Measurements from ENCODE around the gene ACOT4. TPM values are rescaled to one million over a fixed set of nuclear protein-coding genes. Genes with fewer than 3 reads are reported as not detected.

The ACOT4 gene
- total RNA-seq, 2 donors from 2014 or later: 1.3 to 1.8 TPM

DNA sequence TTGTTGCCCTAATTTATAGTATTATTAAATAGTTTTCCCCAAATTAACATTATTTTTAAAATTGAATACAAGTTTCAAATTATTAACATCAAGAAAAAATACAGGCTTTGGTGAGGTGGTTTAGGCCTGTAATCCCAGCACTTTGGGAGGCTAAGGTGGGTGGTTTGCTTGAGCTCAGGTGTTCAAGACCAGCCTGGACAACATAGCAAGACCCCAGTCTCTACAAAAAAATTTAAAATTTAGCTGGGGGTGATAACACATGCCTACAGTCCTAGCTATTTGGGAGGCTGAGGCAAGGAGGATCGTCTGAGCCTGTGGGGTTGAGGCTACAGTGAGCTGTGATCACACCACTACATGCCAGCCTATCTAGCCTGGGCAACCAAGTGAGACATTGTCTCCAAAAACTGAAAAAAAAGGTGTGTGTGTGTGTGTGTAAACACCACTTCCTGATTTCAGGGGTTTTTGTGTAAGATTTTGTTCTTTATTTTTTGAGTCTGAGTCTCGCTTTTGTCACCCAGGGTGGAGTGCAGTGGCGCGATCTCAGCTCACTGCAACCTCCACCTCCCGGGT, 49.2 kb downstream of the ACOT4 start:
- H3K27me3 ChIP-seq (replicated peaks; ENCODE audit: insufficient read depth): no peaks in the 10 kb centered on the region
- no peaks in the 10 kb centered on the region for H3K9me3 ChIP-seq
- H3K27ac ChIP-seq: no peak overlapping the region
- no peak overlapping the region for H3K4me3 ChIP-seq
- ATAC-seq (ENCODE audit: insufficient number of reproducible peaks, low FRiP score, low read depth) (no peak), DNase-seq (ENCODE audit: low spot score) (no peak)
- H3K4me1 ChIP-seq (ENCODE audit: control insufficient read depth in 1 of 2, low read depth in 2 of 2): peaks cover 9 to 16% of the 10 kb centered on the region in 2 donors
- TF ChIP-seq, protein P1, sequence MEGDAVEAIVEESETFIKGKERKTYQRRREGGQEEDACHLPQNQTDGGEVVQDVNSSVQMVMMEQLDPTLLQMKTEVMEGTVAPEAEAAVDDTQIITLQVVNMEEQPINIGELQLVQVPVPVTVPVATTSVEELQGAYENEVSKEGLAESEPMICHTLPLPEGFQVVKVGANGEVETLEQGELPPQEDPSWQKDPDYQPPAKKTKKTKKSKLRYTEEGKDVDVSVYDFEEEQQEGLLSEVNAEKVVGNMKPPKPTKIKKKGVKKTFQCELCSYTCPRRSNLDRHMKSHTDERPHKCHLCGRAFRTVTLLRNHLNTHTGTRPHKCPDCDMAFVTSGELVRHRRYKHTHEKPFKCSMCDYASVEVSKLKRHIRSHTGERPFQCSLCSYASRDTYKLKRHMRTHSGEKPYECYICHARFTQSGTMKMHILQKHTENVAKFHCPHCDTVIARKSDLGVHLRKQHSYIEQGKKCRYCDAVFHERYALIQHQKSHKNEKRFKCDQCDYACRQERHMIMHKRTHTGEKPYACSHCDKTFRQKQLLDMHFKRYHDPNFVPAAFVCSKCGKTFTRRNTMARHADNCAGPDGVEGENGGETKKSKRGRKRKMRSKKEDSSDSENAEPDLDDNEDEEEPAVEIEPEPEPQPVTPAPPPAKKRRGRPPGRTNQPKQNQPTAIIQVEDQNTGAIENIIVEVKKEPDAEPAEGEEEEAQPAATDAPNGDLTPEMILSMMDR (IDR thresholded peaks at IDR 0.05): no peak
- no peaks in the 10 kb centered on the region for H3K36me3 ChIP-seq

DNA sequence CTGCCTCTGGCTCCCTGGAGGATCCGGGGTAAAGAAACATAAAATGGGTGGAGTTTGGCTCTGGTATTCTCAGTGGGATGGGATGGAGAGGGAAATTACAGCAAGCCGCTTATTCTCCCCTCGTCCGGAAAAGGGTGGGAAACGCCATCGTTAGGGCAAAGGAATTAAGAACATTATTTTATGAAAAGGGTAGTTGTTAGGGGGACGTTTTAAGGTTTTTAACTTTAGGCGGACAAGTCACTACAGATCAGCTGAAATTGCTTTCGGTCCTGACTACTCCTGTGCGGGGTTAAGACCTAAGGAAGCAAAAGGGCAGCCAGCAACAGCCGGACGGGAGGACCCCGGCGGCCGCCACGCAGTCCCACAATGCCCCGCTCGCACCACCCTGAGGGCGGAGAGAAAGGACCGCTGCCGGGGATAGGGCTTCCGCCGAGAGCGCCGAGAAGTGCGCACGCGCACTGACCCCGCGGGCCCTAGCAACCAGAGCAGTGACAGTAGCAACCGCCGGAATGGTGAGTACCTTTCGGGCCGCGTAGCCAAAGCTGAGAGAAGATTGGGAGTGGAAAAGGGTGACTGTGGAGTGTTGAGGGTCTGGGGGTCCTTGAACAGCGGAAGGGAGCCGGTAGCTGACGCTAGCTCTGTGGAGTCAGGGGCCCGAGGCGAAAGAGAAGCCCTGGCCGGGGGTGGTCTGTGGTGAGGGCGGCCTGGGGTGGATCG, 53.0 kb downstream of the ACOT4 start, which contains the start of gene DNAL1:
TSS of gene DNAL1 (plus strand) at position 456 of the 717 bp plus-strand sequence. CDS start at position 510, 54 bp downstream.
- H3K27ac ChIP-seq: peak within 1 kb of the TSS; percentile 79 to 91
- H3K27me3 ChIP-seq (replicated peaks; ENCODE audit: insufficient read depth): no peaks in the 10 kb centered on the region
- peak; percentile 72 for DNase-seq (ENCODE audit: low spot score)
- no peaks in the 10 kb centered on the region for H3K36me3 ChIP-seq
- TF ChIP-seq, protein P1 (IDR thresholded peaks at IDR 0.05): no peak
- no peaks in the 10 kb centered on the region for H3K9me3 ChIP-seq
- ATAC-seq (ENCODE audit: insufficient number of reproducible peaks, low FRiP score, low read depth): peak; percentile 95
- peaks cover 9 to 20% of the 10 kb centered on the region in 2 donors for H3K4me1 ChIP-seq (ENCODE audit: control insufficient read depth in 1 of 2, low read depth in 2 of 2)
- peak within 1 kb of the TSS; percentile 85 for H3K4me3 ChIP-seq

DNA sequence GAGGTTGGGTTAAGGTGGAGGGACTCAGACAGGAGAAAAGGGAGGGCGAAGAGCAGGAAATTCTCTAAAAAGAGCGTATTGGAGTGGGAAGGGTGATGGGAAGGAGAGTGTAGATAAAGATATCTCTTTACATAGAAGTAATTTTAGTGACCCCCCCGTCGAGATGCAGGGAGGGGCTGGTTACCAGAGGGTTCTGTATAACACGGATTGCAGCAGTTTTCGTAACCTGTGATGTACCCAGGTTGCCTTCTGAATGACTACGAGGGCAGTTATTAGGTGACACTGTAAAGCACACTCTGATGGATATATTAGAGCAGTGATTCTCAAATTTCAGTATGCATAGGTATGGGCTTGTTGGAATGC, 53.6 kb downstream of the ACOT4 start:
- no peaks in the 10 kb centered on the region for H3K36me3 ChIP-seq
- no peaks in the 10 kb centered on the region for H3K9me3 ChIP-seq
- no peak for ATAC-seq (ENCODE audit: insufficient number of reproducible peaks, low FRiP score, low read depth)
- peak overlapping the region; percentile 79 to 91 for H3K27ac ChIP-seq
- TF ChIP-seq, protein P1 (IDR thresholded peaks at IDR 0.05): no peak
- peaks cover 9 to 20% of the 10 kb centered on the region in 2 donors for H3K4me1 ChIP-seq (ENCODE audit: control insufficient read depth in 1 of 2, low read depth in 2 of 2)
- peak overlapping the region; percentile 85 for H3K4me3 ChIP-seq
- no peak for DNase-seq (ENCODE audit: low spot score)
- H3K27me3 ChIP-seq (replicated peaks; ENCODE audit: insufficient read depth): no peaks in the 10 kb centered on the region

Other genes starting within 250 kb of the ACOT4 start
- gene NUMB, start 133.3 kb upstream of the ACOT4 start, total RNA-seq: 10 to 100 TPM; 37.0 to 65.7 TPM
- 10 to 100 TPM; 16.7 to 24.1 TPM for gene RIOX1, start 100.9 kb upstream of the ACOT4 start, total RNA-seq
- gene ACOT1, start 54.7 kb upstream of the ACOT4 start, total RNA-seq: 10 to 100 TPM in 1 of 2 donors, 1 to 10 TPM in 1; 5.6 to 18.5 TPM
- 1 to 10 TPM; 1.3 to 3.2 TPM for gene HEATR4, start 32.9 kb upstream of the ACOT4 start, total RNA-seq
- gene ACOT2, start 22.7 kb upstream of the ACOT4 start, total RNA-seq: 10 to 100 TPM; 14.0 to 44.5 TPM
- not detected for gene ACOT6, start 20.6 kb downstream of the ACOT4 start, total RNA-seq
- 10 to 100 TPM; 13.0 to 20.7 TPM for gene DNAL1, start 53.1 kb downstream of the ACOT4 start, total RNA-seq
- 10 to 100 TPM; 27.3 to 37.4 TPM for gene PNMA1, start 122.5 kb downstream of the ACOT4 start, total RNA-seq